ENCODE results near the gene ACP5. TPM values are rescaled to one million over a fixed set of nuclear protein-coding genes. Genes with fewer than 3 reads are reported as not detected.

The ACP5 gene
- total and polyA plus RNA-seq, 2 donors from 2014 or later = 13.8 to 93.3 TPM

- H3K9me3 ChIP-seq (ENCODE audit: control insufficient read depth in 2 of 3, insufficient read depth in 1 of 3, low read length in 3 of 3) = no peaks in the 10 kb centered on the region
- TF ChIP-seq CTCF (IDR thresholded peaks at IDR 0.05; ENCODE audit: borderline replicate concordance, extremely low read depth, insufficient read depth) = no peak
- no peak overlapping the region for H3K27ac ChIP-seq (ENCODE audit: low read depth in 2 of 2, low read length in 2 of 2)
- H3K4me1 ChIP-seq (ENCODE audit: control insufficient read depth in 2 of 3, insufficient read depth in 2 of 3, low read depth in 1 of 3, low read length in 3 of 3) = peaks cover 0 to 6% (median under 1%) of the 10 kb centered on the region in 3 donors
- DNase-seq = no peak
- no peaks in the 10 kb centered on the region for H3K36me3 ChIP-seq (ENCODE audit: control insufficient read depth in 2 of 3, insufficient read depth in 3 of 3, low read length in 3 of 3)
- H3K4me3 ChIP-seq (ENCODE audit: low read length in 3 of 3) = no peak overlapping the region
- H3K9ac ChIP-seq (ENCODE audit: low read length in 3 of 3) = no peak overlapping the region
- FAIRE-seq = no peak
- H3K27me3 ChIP-seq (ENCODE audit: control insufficient read depth, insufficient read depth, low read length) = no peaks in the 10 kb centered on the region
- intact Hi-C loops (cut with DNase I) = no loop called here
Measured at GRCh38 chr19:11540645-11541044, 36.8 kb downstream of the ACP5 start.

DNA sequence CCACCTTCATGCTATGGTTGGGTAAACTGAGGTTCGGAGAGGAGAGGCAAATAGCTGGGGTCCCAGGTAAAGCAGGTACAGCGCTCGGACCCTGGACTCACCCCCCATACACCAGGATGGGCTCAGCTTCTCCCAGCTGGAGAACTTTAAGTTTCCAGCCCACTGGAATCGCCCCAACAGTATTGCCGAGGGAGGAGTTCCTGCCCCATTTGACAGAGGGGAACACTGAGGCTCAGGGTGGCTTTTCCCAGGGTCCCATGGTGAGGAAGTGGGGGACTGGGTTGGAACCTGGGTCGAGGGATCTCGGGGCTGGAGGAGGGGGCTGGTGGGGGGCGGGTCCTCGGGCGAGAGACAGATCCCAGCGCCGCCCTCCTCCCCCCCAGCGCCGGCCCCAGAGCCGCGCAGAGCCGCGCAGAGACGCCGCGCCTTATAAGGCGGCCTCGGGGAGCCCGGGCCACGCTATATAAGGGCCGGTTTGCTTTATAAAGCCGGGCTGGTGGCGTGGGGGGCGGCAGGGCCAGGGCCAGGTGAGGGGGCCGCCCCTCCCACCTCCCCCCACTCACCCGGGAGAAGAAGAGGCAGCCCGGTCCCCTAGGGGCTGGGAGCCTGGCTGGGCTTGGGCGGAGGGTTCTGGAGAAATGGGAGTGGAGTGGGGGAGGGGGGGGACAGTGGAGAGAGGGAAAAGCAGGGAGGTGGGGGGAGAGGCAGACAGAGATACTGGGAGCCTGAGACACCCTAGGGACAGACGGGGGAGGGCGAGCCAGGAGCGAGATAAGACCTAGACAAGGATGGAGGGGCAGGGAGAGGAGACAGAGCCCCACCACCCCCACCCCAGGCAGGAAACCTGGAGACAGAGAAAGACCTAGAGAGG is 37.7 kb downstream of the ACP5 start:
- Histone ChIP-seq H3K4me1 (ENCODE audit: control insufficient read depth in 2 of 3, insufficient read depth in 2 of 3, low read depth in 1 of 3, low read length in 3 of 3) (peaks cover 0 to 8% (median 3%) of the 10 kb centered on the region in 3 donors), H3K9me3 (ENCODE audit: control insufficient read depth in 2 of 3, insufficient read depth in 1 of 3, low read length in 3 of 3) (no peaks in the 10 kb centered on the region), H3K4me3 (ENCODE audit: low read length in 3 of 3) (peak overlapping the region in 2 of 3 donors; percentile 32 to 39), H3K27ac (ENCODE audit: low read depth in 2 of 2, low read length in 2 of 2) (peak overlapping the region; percentile 6 to 47), H3K27me3 (ENCODE audit: control insufficient read depth, insufficient read depth, low read length) (no peaks in the 10 kb centered on the region), H3K9ac (ENCODE audit: low read length in 3 of 3) (peak overlapping the region in 2 of 3 donors; percentile 23 to 46), H3K36me3 (ENCODE audit: control insufficient read depth in 2 of 3, insufficient read depth in 3 of 3, low read length in 3 of 3) (no peaks in the 10 kb centered on the region)
- FAIRE-seq = no peak
- intact Hi-C loops (cut with DNase I) = no loop called here
- peak in 2 of 5 donors; percentile 24 to 65 for DNase-seq
- no peak for TF ChIP-seq CTCF (IDR thresholded peaks at IDR 0.05; ENCODE audit: borderline replicate concordance, extremely low read depth, insufficient read depth)

DNA sequence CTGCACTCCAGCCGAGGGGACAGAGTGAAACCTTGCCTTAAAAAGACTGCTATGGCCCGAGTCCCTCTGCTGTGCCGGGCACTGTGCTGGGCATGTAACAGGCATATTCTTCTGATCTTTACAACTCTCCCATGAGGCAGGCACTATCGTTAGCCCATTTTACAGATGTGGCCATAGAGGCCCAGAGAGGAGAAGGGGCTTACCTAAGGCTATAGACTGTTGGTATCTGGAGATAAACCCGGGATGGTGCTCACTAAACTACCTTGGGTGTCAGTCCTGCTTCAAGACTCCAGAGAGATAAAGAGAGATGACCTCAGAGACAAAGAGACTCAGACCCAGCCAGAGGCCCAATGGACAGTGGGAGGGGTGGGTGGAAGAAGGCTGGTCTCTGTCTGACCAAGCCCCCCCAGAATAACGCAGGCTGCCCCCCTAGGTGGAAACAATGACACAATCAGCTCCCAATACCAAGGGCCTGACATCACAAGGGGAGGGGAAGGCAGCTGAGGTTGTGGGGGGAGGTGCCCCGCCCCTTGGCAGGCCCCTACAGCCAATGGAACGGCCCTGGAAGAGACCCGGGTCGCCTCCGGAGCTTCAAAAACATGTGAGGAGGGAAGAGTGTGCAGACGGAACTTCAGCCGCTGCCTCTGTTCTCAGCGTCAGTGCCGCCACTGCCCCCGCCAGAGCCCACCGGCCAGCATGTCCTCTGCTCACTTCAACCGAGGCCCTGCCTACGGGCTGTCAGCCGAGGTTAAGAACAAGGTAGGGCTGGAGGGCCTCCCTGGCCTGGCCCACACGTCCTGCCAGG is 39.0 kb downstream of the ACP5 start, which contains the start of gene CNN1:
Gene CNN1 (plus strand): TSS at position 620 of the 805 bp plus-strand sequence. CDS start 77 bp downstream, at position 697.
- no peak for TF ChIP-seq CTCF (IDR thresholded peaks at IDR 0.05; ENCODE audit: borderline replicate concordance, extremely low read depth, insufficient read depth)
- intact Hi-C loops (cut with DNase I) = no loop called here
- FAIRE-seq = no peak

More for the DNA sequence above, 39.0 kb downstream of the ACP5 start, which contains the start of gene CNN1:
- Histone ChIP-seq H3K27me3 (ENCODE audit: control insufficient read depth, insufficient read depth, low read length) (no peaks in the 10 kb centered on the region), H3K9ac (ENCODE audit: low read length in 3 of 3) (peak within 1 kb of the TSS in 2 of 3 donors; percentile 23 to 46), H3K4me3 (ENCODE audit: low read length in 3 of 3) (peak within 1 kb of the TSS in 2 of 3 donors; percentile 32 to 39), H3K4me1 (ENCODE audit: control insufficient read depth in 2 of 3, insufficient read depth in 2 of 3, low read depth in 1 of 3, low read length in 3 of 3) (peaks cover 0 to 8% (median 3%) of the 10 kb centered on the region in 3 donors), H3K36me3 (ENCODE audit: control insufficient read depth in 2 of 3, insufficient read depth in 3 of 3, low read length in 3 of 3) (no peaks in the 10 kb centered on the region), H3K9me3 (ENCODE audit: control insufficient read depth in 2 of 3, insufficient read depth in 1 of 3, low read length in 3 of 3) (no peaks in the 10 kb centered on the region), H3K27ac (ENCODE audit: low read depth in 2 of 2, low read length in 2 of 2) (peak within 1 kb of the TSS; percentile 71 to 75)
- DNase-seq = peak in 4 of 5 donors; percentile 36 to 88 (median 56)
